Measurements from ENCODE around the gene MISP. TPM values are rescaled to one million over a fixed set of nuclear protein-coding genes. Genes with fewer than 3 reads are reported as not detected.

Gene MISP
- total and polyA plus RNA-seq, 2 of the 13 experiments (the other 11 are each of a cell fraction or from before 2014, with no cell fraction given) = 0.67 to 1.3 TPM

DNA sequence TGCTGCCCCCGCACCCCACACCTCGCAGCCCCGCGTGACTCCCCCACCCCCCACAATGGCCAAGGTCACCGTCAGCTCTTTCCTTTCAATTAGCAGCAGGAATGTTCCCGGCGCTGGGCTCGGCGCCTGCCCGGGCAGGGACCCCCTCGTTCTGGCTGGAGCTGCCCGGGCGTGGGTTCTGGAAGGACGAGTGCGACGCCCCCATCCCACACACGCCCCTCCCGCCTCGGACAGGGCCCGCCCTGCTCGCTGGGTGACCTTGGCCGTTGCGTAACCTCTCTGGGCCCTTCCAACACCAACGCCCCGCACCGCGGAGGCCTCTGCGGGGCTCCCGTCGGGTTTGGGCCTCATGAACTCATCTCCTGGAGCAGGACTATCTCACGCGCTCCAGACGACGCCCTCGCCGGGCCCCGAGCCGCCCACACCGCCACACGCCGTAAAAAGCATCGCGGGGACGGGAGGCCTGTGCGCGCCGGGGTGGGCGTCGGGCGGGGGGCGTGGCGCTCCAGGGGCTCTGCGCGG is 31.9 kb upstream of the MISP start (continued):
- TF ChIP-seq, protein P1, sequence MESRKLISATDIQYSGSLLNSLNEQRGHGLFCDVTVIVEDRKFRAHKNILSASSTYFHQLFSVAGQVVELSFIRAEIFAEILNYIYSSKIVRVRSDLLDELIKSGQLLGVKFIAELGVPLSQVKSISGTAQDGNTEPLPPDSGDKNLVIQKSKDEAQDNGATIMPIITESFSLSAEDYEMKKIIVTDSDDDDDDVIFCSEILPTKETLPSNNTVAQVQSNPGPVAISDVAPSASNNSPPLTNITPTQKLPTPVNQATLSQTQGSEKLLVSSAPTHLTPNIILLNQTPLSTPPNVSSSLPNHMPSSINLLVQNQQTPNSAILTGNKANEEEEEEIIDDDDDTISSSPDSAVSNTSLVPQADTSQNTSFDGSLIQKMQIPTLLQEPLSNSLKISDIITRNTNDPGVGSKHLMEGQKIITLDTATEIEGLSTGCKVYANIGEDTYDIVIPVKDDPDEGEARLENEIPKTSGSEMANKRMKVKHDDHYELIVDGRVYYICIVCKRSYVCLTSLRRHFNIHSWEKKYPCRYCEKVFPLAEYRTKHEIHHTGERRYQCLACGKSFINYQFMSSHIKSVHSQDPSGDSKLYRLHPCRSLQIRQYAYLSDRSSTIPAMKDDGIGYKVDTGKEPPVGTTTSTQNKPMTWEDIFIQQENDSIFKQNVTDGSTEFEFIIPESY (CRISPR knock-in tag; IDR thresholded peaks at IDR 0.05) = 0 out of 2 replicates have a peak, but pooled peaks have one; percentile 11
- peak; percentile 53; the same call in 1 of the 2 replicates for TF ChIP-seq NKX3-1 (CRISPR knock-in tag; IDR thresholded peaks at IDR 0.05)
- TF ChIP-seq CENPT (CRISPR knock-in tag; IDR thresholded peaks at IDR 0.05; ENCODE audit: low read depth) = peak; percentile 52; the same call in 1 of the 2 replicates
- 0 out of 2 replicates have a peak, but pooled peaks have one; percentile 38 for TF ChIP-seq ZFP90 (CRISPR knock-in tag; IDR thresholded peaks at IDR 0.05; ENCODE audit: borderline replicate concordance)
- peak; percentile 50; the same call in 1 of the 2 replicates for TF ChIP-seq ZNF772 (CRISPR knock-in tag; IDR thresholded peaks at IDR 0.05)
- TF ChIP-seq SNAI1 (CRISPR knock-in tag; IDR thresholded peaks at IDR 0.05; ENCODE audit: borderline replicate concordance) = no peak
- TF ChIP-seq SOX13 (IDR thresholded peaks at IDR 0.05) = no peak
- TF ChIP-seq SOX13 (CRISPR knock-in tag; conservative IDR thresholded peaks at IDR 0.05 in 1 of 2, IDR thresholded peaks at IDR 0.05 in 1 of 2) = peak in 1 of 2 experiments; percentile 51; a peak in 2 of 4 replicates
- TF ChIP-seq SATB2 (CRISPR knock-in tag; IDR thresholded peaks at IDR 0.05) = 0 out of 2 replicates have a peak, but pooled peaks have one; percentile 47
- 0 out of 2 replicates have a peak, but pooled peaks have one; percentile 10 for TF ChIP-seq FOXK1 (CRISPR knock-in tag; IDR thresholded peaks at IDR 0.05; ENCODE audit: borderline replicate concordance, low read depth)
- TF ChIP-seq CEBPB (IDR thresholded peaks at IDR 0.05; ENCODE audit: borderline replicate concordance, low read depth, low read length) = peak; percentile 93
- TF ChIP-seq ZNF614 (CRISPR knock-in tag; IDR thresholded peaks at IDR 0.05; ENCODE audit: borderline replicate concordance) = no peak
- TF ChIP-seq, protein P2, sequence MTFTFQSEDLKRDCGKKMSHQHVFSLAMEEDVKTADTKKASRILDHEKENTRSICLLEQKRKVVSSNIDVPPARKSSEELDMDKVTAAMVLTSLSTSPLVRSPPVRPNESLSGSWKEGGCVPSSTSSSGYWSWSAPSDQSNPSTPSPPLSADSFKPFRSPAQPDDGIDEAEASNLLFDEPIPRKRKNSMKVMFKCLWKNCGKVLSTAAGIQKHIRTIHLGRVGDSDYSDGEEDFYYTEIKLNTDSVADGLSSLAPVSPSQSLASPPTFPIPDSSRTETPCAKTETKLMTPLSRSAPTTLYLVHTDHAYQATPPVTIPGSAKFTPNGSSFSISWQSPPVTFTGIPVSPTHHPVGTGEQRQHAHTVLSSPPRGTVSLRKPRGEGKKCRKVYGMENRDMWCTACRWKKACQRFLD (CRISPR knock-in tag; IDR thresholded peaks at IDR 0.05; ENCODE audit: borderline replicate concordance) = 0 out of 2 replicates have a peak, but pooled peaks have one; percentile 52
- peak; percentile 57; the same call in 1 of the 2 replicates for TF ChIP-seq ZNF724P (CRISPR knock-in tag; IDR thresholded peaks at IDR 0.05; ENCODE audit: borderline replicate concordance)
- TF ChIP-seq ZNF44 (CRISPR knock-in tag; IDR thresholded peaks at IDR 0.05) = no peak
- no peak for TF ChIP-seq ZNF337 (CRISPR knock-in tag; IDR thresholded peaks at IDR 0.05; ENCODE audit: borderline replicate concordance, low read depth)
- TF ChIP-seq PHF21A (CRISPR knock-in tag; IDR thresholded peaks at IDR 0.05) = peak; percentile 19; the same call in 1 of the 2 replicates
- TF ChIP-seq, protein P3, sequence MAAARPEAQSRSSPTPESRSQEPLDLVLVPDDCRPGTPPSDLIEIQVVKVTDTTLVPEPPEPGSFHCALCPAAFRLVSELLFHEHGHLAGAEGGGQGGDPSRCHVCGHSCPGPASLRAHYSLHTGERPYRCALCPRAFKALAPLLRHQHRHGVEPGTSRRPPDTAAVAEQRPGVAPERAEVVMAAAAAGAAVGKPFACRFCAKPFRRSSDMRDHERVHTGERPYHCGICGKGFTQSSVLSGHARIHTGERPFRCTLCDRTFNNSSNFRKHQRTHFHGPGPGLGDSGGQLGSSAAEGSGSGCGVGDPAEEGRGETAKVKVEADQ (CRISPR knock-in tag; IDR thresholded peaks at IDR 0.05; ENCODE audit: borderline replicate concordance) = peak; percentile 29; the same call in 1 of the 2 replicates
- TF ChIP-seq, protein P4, sequence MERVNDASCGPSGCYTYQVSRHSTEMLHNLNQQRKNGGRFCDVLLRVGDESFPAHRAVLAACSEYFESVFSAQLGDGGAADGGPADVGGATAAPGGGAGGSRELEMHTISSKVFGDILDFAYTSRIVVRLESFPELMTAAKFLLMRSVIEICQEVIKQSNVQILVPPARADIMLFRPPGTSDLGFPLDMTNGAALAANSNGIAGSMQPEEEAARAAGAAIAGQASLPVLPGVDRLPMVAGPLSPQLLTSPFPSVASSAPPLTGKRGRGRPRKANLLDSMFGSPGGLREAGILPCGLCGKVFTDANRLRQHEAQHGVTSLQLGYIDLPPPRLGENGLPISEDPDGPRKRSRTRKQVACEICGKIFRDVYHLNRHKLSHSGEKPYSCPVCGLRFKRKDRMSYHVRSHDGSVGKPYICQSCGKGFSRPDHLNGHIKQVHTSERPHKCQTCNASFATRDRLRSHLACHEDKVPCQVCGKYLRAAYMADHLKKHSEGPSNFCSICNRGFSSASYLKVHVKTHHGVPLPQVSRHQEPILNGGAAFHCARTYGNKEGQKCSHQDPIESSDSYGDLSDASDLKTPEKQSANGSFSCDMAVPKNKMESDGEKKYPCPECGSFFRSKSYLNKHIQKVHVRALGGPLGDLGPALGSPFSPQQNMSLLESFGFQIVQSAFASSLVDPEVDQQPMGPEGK (CRISPR knock-in tag; IDR thresholded peaks at IDR 0.05) = peak; percentile 91
- TF ChIP-seq SRSF1 (optimal IDR thresholded peaks at IDR 0.05; ENCODE audit: low read depth, low read length) = no peak
- peak; percentile 65; the same call in 1 of the 2 replicates for TF ChIP-seq ZBTB7B (CRISPR knock-in tag; IDR thresholded peaks at IDR 0.05)
- TF ChIP-seq ATF7-NPFF (CRISPR knock-in tag; IDR thresholded peaks at IDR 0.05; ENCODE audit: low read depth) = peak; percentile 58; the same call in 1 of the 2 replicates
- 0 out of 2 replicates have a peak, but pooled peaks have one; percentile 17 for TF ChIP-seq HIVEP1 (CRISPR knock-in tag; IDR thresholded peaks at IDR 0.05)

All from HepG2 (cell line).